ENCODE measurements around the gene CHRND.

The CHRND gene

DNA sequence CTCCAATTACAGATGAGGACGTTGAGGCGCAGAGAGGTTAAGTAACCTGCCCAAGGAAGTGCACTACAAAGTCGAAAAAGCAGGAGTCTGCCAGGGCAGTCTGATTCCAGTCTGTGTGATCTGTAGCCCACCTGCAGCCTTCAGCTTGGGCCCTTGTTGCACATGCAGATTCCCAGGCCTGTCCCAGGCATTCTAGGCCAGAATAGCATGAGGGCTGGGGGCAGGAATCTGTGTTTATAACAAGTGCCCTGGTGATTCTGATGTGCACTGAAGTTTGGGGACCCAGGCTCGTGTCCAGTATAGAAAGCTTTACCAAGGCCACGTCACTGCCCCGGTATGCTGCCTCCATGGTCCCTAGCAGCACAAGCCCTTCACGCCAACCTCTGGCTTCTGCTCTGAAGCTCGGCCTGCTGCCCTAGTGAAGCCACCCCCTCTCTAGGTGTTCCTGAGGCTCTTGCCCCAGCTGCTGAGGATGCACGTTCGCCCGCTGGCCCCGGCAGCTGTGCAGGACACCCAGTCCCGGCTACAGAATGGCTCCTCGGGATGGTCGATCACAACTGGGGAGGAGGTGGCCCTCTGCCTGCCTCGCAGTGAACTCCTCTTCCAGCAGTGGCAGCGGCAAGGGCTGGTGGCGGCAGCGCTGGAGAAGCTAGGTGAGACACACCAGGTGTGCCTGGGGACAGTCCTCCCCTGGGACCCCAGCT, 18.1 kb downstream of the CHRND start:
- H3K36me3 ChIP-seq (ENCODE audit: insufficient read depth, low read length): peaks cover 2% of the 10 kb centered on the region; the same call in 1 of the 2 replicates

GRCh38 chr2:232544674-232545073, 18.7 kb downstream of the CHRND start:
- H3K4me1 ChIP-seq (ENCODE audit: insufficient read depth, low read length): peaks cover 2% of the 10 kb centered on the region; the same call in 1 of the 2 replicates
- H3K9ac ChIP-seq (ENCODE audit: low read depth, low read length): no peak overlapping the region
- H3K36me3 ChIP-seq (ENCODE audit: insufficient read depth, low read length): peaks cover 2% of the 10 kb centered on the region; the same call in 1 of the 2 replicates

More for the DNA sequence above, 18.1 kb downstream of the CHRND start:
- Histone ChIP-seq H3K9me3 (ENCODE audit: control insufficient read depth, insufficient read depth, low read length) (no peaks in the 10 kb centered on the region), H3K9ac (ENCODE audit: low read depth, low read length) (no peak overlapping the region), H3K4me1 (ENCODE audit: insufficient read depth, low read length) (peaks cover 8% of the 10 kb centered on the region; the same call in 1 of the 2 replicates)

GRCh38 chr2:232545511-232546375, 19.8 kb downstream of the CHRND start:
- H3K36me3 ChIP-seq (ENCODE audit: insufficient read depth, low read length): peaks cover 2% of the 10 kb centered on the region; the same call in 1 of the 2 replicates
- no peak overlapping the region for H3K9ac ChIP-seq (ENCODE audit: low read depth, low read length)
- no peaks in the 10 kb centered on the region for H3K4me1 ChIP-seq (ENCODE audit: insufficient read depth, low read length)
- H3K9me3 ChIP-seq (ENCODE audit: control insufficient read depth, insufficient read depth, low read length): no peaks in the 10 kb centered on the region

More at GRCh38 chr2:232544674-232545073, 18.7 kb downstream of the CHRND start:
- H3K9me3 ChIP-seq (ENCODE audit: control insufficient read depth, insufficient read depth, low read length): no peaks in the 10 kb centered on the region

- Histone ChIP-seq H3K9me3 (ENCODE audit: control insufficient read depth, insufficient read depth, low read length) (no peaks in the 10 kb centered on the region), H3K36me3 (ENCODE audit: insufficient read depth, low read length) (peaks cover 7% of the 10 kb centered on the region), H3K9ac (ENCODE audit: low read depth, low read length) (no peak overlapping the region), H3K4me1 (ENCODE audit: insufficient read depth, low read length) (no peaks in the 10 kb centered on the region; the same call in 1 of the 2 replicates)
These were observed 22.0 kb downstream of the CHRND start for GRCh38 chr2:232547991-232548390.

- Histone ChIP-seq H3K9ac (ENCODE audit: low read depth, low read length) (peak overlapping the region; percentile 95), H3K9me3 (ENCODE audit: control insufficient read depth, insufficient read depth, low read length) (no peaks in the 10 kb centered on the region), H3K36me3 (ENCODE audit: insufficient read depth, low read length) (peaks cover 7% of the 10 kb centered on the region), H3K4me1 (ENCODE audit: insufficient read depth, low read length) (no peaks in the 10 kb centered on the region; the same call in 1 of the 2 replicates)
These were observed 23.8 kb downstream of the CHRND start for GRCh38 chr2:232549655-232550353.

- H3K36me3 ChIP-seq (ENCODE audit: insufficient read depth, low read length): peaks cover 7% of the 10 kb centered on the region
- no peaks in the 10 kb centered on the region for H3K9me3 ChIP-seq (ENCODE audit: control insufficient read depth, insufficient read depth, low read length)
- no peaks in the 10 kb centered on the region; the same call in 1 of the 2 replicates for H3K4me1 ChIP-seq (ENCODE audit: insufficient read depth, low read length)
- H3K9ac ChIP-seq (ENCODE audit: low read depth, low read length): peak within 1 kb of the TSS; percentile 95
These were observed 24.6 kb downstream of the CHRND start, which contains the start of the genes EIF4E2 and TIGD1 for GRCh38 chr2:232550354-232551249. Gene EIF4E2, plus strand, starts transcription at chr2:232550689. Its CDS starts 36 bp downstream, at chr2:232550725. Gene TIGD1, minus strand, starts transcription at chr2:232550557. Its CDS starts 675 bp downstream, at chr2:232549882.

DNA sequence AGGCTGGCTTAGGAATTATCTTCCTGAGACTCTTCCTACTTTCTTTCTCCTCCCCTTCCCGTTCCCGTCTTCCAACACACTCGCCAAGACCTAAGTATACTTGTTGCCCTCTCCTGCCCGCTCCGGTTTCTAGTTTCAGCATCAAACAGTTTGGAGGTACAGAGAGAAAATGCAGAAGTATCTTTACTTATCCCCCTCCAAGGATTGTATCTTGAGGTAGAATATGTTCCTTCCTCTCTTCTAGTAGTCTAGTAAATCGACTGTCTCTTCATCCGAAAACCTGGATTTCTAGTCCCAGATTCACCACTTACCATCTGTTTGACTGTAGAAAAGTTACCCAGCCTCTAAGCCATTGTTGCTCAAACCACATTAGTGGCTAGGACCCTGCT, 25.3 kb downstream of the CHRND start:
- Histone ChIP-seq H3K9me3 (ENCODE audit: control insufficient read depth, insufficient read depth, low read length) (no peaks in the 10 kb centered on the region), H3K9ac (ENCODE audit: low read depth, low read length) (peak overlapping the region; percentile 95), H3K4me1 (ENCODE audit: insufficient read depth, low read length) (no peaks in the 10 kb centered on the region; the same call in 1 of the 2 replicates), H3K36me3 (ENCODE audit: insufficient read depth, low read length) (peaks cover 7% of the 10 kb centered on the region)

- peaks cover 7% of the 10 kb centered on the region for H3K36me3 ChIP-seq (ENCODE audit: insufficient read depth, low read length)
- peak overlapping the region; percentile 95 for H3K9ac ChIP-seq (ENCODE audit: low read depth, low read length)
- H3K4me1 ChIP-seq (ENCODE audit: insufficient read depth, low read length): no peaks in the 10 kb centered on the region; the same call in 1 of the 2 replicates
- H3K9me3 ChIP-seq (ENCODE audit: control insufficient read depth, insufficient read depth, low read length): no peaks in the 10 kb centered on the region
These were observed 25.8 kb downstream of the CHRND start for GRCh38 chr2:232551776-232552175.

- Histone ChIP-seq H3K4me1 (ENCODE audit: insufficient read depth, low read length) (no peaks in the 10 kb centered on the region; the same call in 1 of the 2 replicates), H3K36me3 (ENCODE audit: insufficient read depth, low read length) (peaks cover 15% of the 10 kb centered on the region), H3K9me3 (ENCODE audit: control insufficient read depth, insufficient read depth, low read length) (no peaks in the 10 kb centered on the region), H3K9ac (ENCODE audit: low read depth, low read length) (no peak overlapping the region)
These were observed 30.5 kb downstream of the CHRND start for GRCh38 chr2:232556426-232556825.

GRCh38 chr2:232562515-232563151, 36.7 kb downstream of the CHRND start:
- H3K9ac ChIP-seq (ENCODE audit: low read depth, low read length): no peak overlapping the region
- H3K9me3 ChIP-seq (ENCODE audit: control insufficient read depth, insufficient read depth, low read length): no peaks in the 10 kb centered on the region
- peaks cover 25% of the 10 kb centered on the region for H3K36me3 ChIP-seq (ENCODE audit: insufficient read depth, low read length)
- no peaks in the 10 kb centered on the region for H3K4me1 ChIP-seq (ENCODE audit: insufficient read depth, low read length)

DNA sequence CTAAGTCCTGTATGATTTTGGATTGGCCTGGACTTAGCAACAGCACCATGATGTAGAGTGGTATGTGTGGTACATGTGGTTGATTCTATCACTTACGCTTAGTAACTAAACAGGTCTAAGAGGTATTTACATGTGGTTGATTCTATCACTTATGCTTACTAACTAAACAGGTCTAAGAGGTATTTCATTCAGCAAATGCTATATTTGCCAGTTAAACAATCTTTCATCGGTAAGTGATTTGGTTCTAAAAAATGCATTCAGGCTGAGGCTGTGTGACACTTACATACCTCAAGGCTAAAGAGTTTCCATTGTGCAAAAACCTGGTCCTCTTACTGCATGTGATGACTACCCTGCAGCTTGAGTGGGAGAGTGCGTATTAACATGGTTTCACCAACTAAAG, 37.6 kb downstream of the CHRND start:
- H3K9ac ChIP-seq (ENCODE audit: low read depth, low read length): no peak overlapping the region
- H3K36me3 ChIP-seq (ENCODE audit: insufficient read depth, low read length): peaks cover 29% of the 10 kb centered on the region
- H3K9me3 ChIP-seq (ENCODE audit: control insufficient read depth, insufficient read depth, low read length): no peaks in the 10 kb centered on the region
- H3K4me1 ChIP-seq (ENCODE audit: insufficient read depth, low read length): no peaks in the 10 kb centered on the region

DNA sequence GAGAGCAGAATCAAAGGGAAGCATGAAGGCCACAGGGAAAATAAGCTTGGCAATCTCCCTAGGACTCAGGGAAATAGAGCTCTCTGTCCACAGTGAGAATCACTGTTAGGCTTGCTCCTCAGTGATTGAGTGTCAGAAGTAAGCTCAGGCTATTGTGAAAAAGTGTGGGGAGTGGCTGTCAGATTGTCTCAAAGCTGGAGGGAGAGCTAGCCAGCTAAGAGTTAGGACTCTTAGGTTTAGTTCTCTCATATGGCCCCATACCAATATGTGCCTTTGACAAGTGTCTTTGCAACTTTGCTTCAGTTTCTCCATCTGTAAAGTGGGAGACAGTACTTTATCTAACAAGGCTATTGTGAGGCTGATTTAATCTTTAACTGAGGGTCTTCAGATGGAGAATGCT, 41.8 kb downstream of the CHRND start:
- peaks cover 37% of the 10 kb centered on the region for H3K36me3 ChIP-seq (ENCODE audit: insufficient read depth, low read length)

GRCh38 chr2:232568161-232568560, 42.2 kb downstream of the CHRND start:
- Histone ChIP-seq H3K36me3 (ENCODE audit: insufficient read depth, low read length) (peaks cover 41% of the 10 kb centered on the region), H3K9me3 (ENCODE audit: control insufficient read depth, insufficient read depth, low read length) (no peaks in the 10 kb centered on the region), H3K9ac (ENCODE audit: low read depth, low read length) (no peak overlapping the region), H3K4me1 (ENCODE audit: insufficient read depth, low read length) (no peaks in the 10 kb centered on the region)

More for the DNA sequence above, 41.8 kb downstream of the CHRND start:
- H3K9me3 ChIP-seq (ENCODE audit: control insufficient read depth, insufficient read depth, low read length): no peaks in the 10 kb centered on the region
- H3K4me1 ChIP-seq (ENCODE audit: insufficient read depth, low read length): no peaks in the 10 kb centered on the region
- H3K9ac ChIP-seq (ENCODE audit: low read depth, low read length): no peak overlapping the region

All from ES-I3 (cell line).